CD14-positive monocyte (primary cell): ENCODE measurements around the gene CDH18. TPM values are rescaled to one million over a fixed set of nuclear protein-coding genes. Genes with fewer than 3 reads are reported as not detected.

Experiments
- DNase-seq, 3 donors: peaks; one replicate each; pipeline ENCODE4 v3.0.0-alpha.2; 2011 to 2022
- H2AFZ ChIP-seq: 2 replicates; pipeline ENCODE4 v1.6.0; 2012; ENCODE audit warnings: mild to moderate bottlenecking, low read depth, low read length, inconsistent platforms; ENCODE audit not compliant: insufficient read depth, poor library complexity, severe bottlenecking
- H3K27ac ChIP-seq, 2 donors: 1 replicate in 1 of 2; 2 replicates in 1 of 2; pipeline ENCODE4 v1.5.1; 2012 to 2013; ENCODE audit warnings: low read length in 2 of 2, control low read depth in 1 of 2, inconsistent platforms in 1 of 2, low read depth in 1 of 2, mild to moderate bottlenecking in 1 of 2
- H3K27me3 ChIP-seq, 2 donors: one replicate each; pipeline versions ENCODE4 v1.6.0 to v1.6.1; 2011 to 2013; ENCODE audit warnings: low read length in 2 of 2; ENCODE audit not compliant: control insufficient read depth in 2 of 2, insufficient read depth in 2 of 2
- H3K36me3 ChIP-seq, 2 donors: replicated peaks in 1 of 2; 1 replicate in 1 of 2; 2 replicates in 1 of 2; pipeline versions ENCODE4 v1.5.1 to v1.6.1; 2012 to 2013; ENCODE audit warnings: low read length in 2 of 2, control low read depth in 1 of 2, inconsistent platforms in 1 of 2, mild to moderate bottlenecking in 1 of 2; ENCODE audit not compliant: insufficient read depth in 2 of 2, control insufficient read depth in 1 of 2
- H3K4me1 ChIP-seq, 2 donors: 1 replicate in 1 of 2; 2 replicates in 1 of 2; pipeline versions ENCODE4 v1.5.1 to v1.6.1; 2012 to 2013; ENCODE audit warnings: low read length in 2 of 2, control low read depth in 1 of 2, inconsistent platforms in 1 of 2, mild to moderate bottlenecking in 1 of 2, moderate library complexity in 1 of 2; ENCODE audit not compliant: insufficient read depth in 2 of 2, control insufficient read depth in 1 of 2
- H3K4me2 ChIP-seq: replicated peaks from 2 replicates; pipeline ENCODE3; 2012; ENCODE audit warnings: low read length, moderate library complexity, mild to moderate bottlenecking; ENCODE audit not compliant: poor library complexity, severe bottlenecking; ENCODE audit errors: extremely low read depth
- H3K4me3 ChIP-seq, 3 experiments: fragments of 200-600 bp in 1 of 3; sonication (generic) in 1 of 3; replicated peaks in 1 of 3; 1 replicate in 2 of 3; 2 replicates in 1 of 3; pipeline ENCODE4 v1.5.1; 2011 to 2013; ENCODE audit warnings: low read length in 3 of 3, mild to moderate bottlenecking in 3 of 3, control low read depth in 2 of 3, low read depth in 2 of 3, inconsistent platforms in 1 of 3, moderate library complexity in 1 of 3
- H3K79me2 ChIP-seq: 2 replicates; pipeline ENCODE4 v1.6.0; 2012; ENCODE audit warnings: mild to moderate bottlenecking, control low read depth, inconsistent platforms, low read length, moderate library complexity; ENCODE audit not compliant: insufficient read depth
- H3K9ac ChIP-seq: 2 replicates; pipeline ENCODE4 v1.6.0; 2017; ENCODE audit warnings: low read length, mild to moderate bottlenecking; ENCODE audit not compliant: insufficient read depth, poor library complexity, severe bottlenecking
- H3K9me3 ChIP-seq, 2 donors: replicated peaks in 1 of 2; 1 replicate in 1 of 2; 2 replicates in 1 of 2; pipeline versions ENCODE4 v1.5.1 to v1.6.1; 2012 to 2013; ENCODE audit warnings: low read length in 2 of 2, control low read depth in 1 of 2; ENCODE audit not compliant: control insufficient read depth in 1 of 2, insufficient read depth in 1 of 2
- H4K20me1 ChIP-seq: 2 replicates; pipeline ENCODE4 v1.6.0; 2012; ENCODE audit warnings: mild to moderate bottlenecking, low read length, control low read depth, moderate library complexity; ENCODE audit not compliant: insufficient read depth
- H3K27ac Mint-ChIP-seq, 7 donors: one replicate each; pipeline ENCODE4 v1.8.0; 2020; ENCODE audit warnings: mild to moderate bottlenecking in 7 of 7, mixed read lengths in 7 of 7, moderate library complexity in 6 of 7, inconsistent platforms in 2 of 7
- H3K27me3 Mint-ChIP-seq, 3 donors: one replicate each; pipeline ENCODE4 v1.8.0; 2021 to 2022; ENCODE audit warnings: low read depth in 3 of 3, mild to moderate bottlenecking in 3 of 3, mixed read lengths in 3 of 3, moderate library complexity in 3 of 3, inconsistent platforms in 1 of 3
- H3K36me3 Mint-ChIP-seq, 2 donors: one replicate each; pipeline ENCODE4 v1.8.0; 2020; ENCODE audit warnings: mixed read lengths in 2 of 2, inconsistent platforms in 1 of 2, mild to moderate bottlenecking in 1 of 2
- H3K4me1 Mint-ChIP-seq: one replicate; pipeline ENCODE4 v1.8.0; 2020; ENCODE audit warnings: mild to moderate bottlenecking, mixed read lengths
- H3K4me3 Mint-ChIP-seq, 2 donors: one replicate each; pipeline ENCODE4 v1.8.0; 2020; ENCODE audit warnings: mild to moderate bottlenecking in 2 of 2, mixed read lengths in 2 of 2, moderate library complexity in 1 of 2
- H3K9me3 Mint-ChIP-seq, 7 donors: one replicate each; pipeline ENCODE4 v1.8.0; 2020 to 2022; ENCODE audit warnings: mixed read lengths in 7 of 7, mild to moderate bottlenecking in 6 of 7, moderate library complexity in 6 of 7, inconsistent platforms in 2 of 7
- WGBS: methylation state at CpG from one replicate; pipeline ENCODE4 v1.1.5; 2013; ENCODE audit warnings: missing lambda C conversion rate; ENCODE audit not compliant: insufficient coverage; 5-methylcytosine and 5-hydroxymethylcytosine counted together
- intact Hi-C, 2 donors: fragments of 100-400 bp; cut with micrococcal nuclease; formaldehyde crosslinking; loops; one replicate each; pipeline versions ENCODE4 v1.15.0 to v1.15.1; 2023
- polyA plus RNA-seq, 3 donors: library from polyadenylated mRNA; depleted of rRNA in 1 of 3; unstranded in 2 of 3; stranded (reverse) in 1 of 3; fragments of 300-500 nt in 2 of 3; fragments of >200 nt in 1 of 3; fragmentation: Illumina TruSeq in 2 of 3; gene quantifications; 1 replicate in 2 of 3; 2 replicates in 1 of 3; pipeline ENCODE4 v1.2.3, GENCODE V29; 2012 to 2021
- TF ChIP-seq, protein P1 (sequence below): fragments of 200-600 bp; IDR thresholded peaks from one replicate; pipeline ENCODE4 v1.8.0; 2022; ENCODE audit warnings: antibody characterized with exemption, mild to moderate bottlenecking

The CDH18 gene
- polyA plus RNA-seq, 3 donors = not detected

DNA sequence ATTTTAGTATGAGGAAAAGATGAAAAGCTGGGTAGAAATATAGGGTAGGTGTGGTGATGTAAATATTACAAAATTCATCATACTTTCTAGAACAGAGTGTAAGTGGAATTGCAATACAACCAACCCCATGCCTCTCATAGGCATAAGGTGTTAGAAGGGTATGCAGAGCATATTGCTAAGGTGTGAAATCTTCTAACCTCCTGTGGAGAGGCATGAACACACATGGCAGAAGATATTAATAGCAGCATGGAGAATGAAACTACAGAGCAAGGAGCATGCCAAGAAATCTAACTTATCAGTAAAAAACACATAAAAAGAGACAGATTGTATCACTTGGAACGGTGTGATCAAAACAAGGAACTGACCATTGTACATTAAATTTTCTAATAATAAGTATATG lies 441.5 kb downstream of the CDH18 start:
- Mint-ChIP-seq H3K36me3 (no peaks in the 10 kb centered on the region), H3K9me3 (peaks cover under 1 to 5% (median 2%) of the 10 kb centered on the region in 7 donors), H3K27ac (no peak overlapping the region), H3K4me1 (no peaks in the 10 kb centered on the region), H3K27me3 (no peaks in the 10 kb centered on the region), H3K4me3 (no peak overlapping the region)
- H3K4me2 ChIP-seq = no peak overlapping the region
- DNase-seq = no peak
- TF ChIP-seq, protein P1, sequence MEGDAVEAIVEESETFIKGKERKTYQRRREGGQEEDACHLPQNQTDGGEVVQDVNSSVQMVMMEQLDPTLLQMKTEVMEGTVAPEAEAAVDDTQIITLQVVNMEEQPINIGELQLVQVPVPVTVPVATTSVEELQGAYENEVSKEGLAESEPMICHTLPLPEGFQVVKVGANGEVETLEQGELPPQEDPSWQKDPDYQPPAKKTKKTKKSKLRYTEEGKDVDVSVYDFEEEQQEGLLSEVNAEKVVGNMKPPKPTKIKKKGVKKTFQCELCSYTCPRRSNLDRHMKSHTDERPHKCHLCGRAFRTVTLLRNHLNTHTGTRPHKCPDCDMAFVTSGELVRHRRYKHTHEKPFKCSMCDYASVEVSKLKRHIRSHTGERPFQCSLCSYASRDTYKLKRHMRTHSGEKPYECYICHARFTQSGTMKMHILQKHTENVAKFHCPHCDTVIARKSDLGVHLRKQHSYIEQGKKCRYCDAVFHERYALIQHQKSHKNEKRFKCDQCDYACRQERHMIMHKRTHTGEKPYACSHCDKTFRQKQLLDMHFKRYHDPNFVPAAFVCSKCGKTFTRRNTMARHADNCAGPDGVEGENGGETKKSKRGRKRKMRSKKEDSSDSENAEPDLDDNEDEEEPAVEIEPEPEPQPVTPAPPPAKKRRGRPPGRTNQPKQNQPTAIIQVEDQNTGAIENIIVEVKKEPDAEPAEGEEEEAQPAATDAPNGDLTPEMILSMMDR = no peak
- no peaks in the 10 kb centered on the region for H3K36me3 ChIP-seq
- H3K9ac ChIP-seq = no peak overlapping the region
- no peaks in the 10 kb centered on the region for H3K27me3 ChIP-seq
- peaks cover 0 to 3% of the 10 kb centered on the region in 2 donors for H3K9me3 ChIP-seq
- no peak overlapping the region for H3K27ac ChIP-seq
- no peak overlapping the region for H3K4me3 ChIP-seq
- no peaks in the 10 kb centered on the region for H3K79me2 ChIP-seq
- H3K4me1 ChIP-seq = no peaks in the 10 kb centered on the region
- intact Hi-C loops = no loop called here
- no CpG with 5 or more reads among the region's 1 CpG for WGBS
- H2AFZ ChIP-seq = no peak overlapping the region
- H4K20me1 ChIP-seq = no peaks in the 10 kb centered on the region

DNA sequence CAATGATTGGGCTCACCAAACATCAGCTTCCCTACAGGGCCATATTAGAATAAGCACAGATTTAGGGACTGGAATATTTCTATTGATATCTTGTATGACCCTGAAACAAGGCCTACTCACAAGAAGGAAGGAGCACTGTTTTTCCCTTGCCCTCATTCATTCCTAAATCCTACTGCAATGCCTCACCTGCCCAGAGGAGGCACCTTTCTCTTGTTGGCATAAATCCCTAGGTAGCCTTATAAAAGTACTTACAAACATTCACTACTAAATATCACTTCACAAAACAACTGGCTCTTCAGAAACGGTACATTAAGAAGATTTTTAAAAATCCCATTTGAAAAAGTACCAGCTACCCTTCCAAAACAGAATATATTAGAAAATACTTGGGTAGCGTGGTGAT lies 449.4 kb downstream of the CDH18 start:
- Histone ChIP-seq H3K36me3 (no peaks in the 10 kb centered on the region), H3K4me3 (no peak overlapping the region), H3K27me3 (no peaks in the 10 kb centered on the region), H3K9ac (no peak overlapping the region), H2AFZ (no peak overlapping the region), H3K4me1 (no peaks in the 10 kb centered on the region), H3K9me3 (peaks cover 4 to 9% of the 10 kb centered on the region in 2 donors), H3K4me2 (no peak overlapping the region), H4K20me1 (no peaks in the 10 kb centered on the region), H3K79me2 (no peaks in the 10 kb centered on the region), H3K27ac (no peak overlapping the region)
- Mint-ChIP-seq H3K9me3 (peaks cover 0 to 7% (median 1%) of the 10 kb centered on the region in 7 donors), H3K4me1 (no peaks in the 10 kb centered on the region), H3K27ac (no peak overlapping the region), H3K4me3 (no peak overlapping the region), H3K27me3 (no peaks in the 10 kb centered on the region), H3K36me3 (no peaks in the 10 kb centered on the region)
- DNase-seq = no peak
- TF ChIP-seq, protein P1 = no peak
- WGBS = no CpG with 5 or more reads among the region's 2 CpGs
- intact Hi-C loops = no loop called here
